GM12872 (cell line): ENCODE data around the gene SPATA16.

Experiments
- TF ChIP-seq, protein P1 (sequence below): IDR thresholded peaks from 3 replicates; pipeline ENCODE4 v1.5.1; 2011; ENCODE audit warnings: low read depth, mild to moderate bottlenecking, low read length, moderate library complexity; ENCODE audit not compliant: insufficient read depth

SPATA16 gene

DNA sequence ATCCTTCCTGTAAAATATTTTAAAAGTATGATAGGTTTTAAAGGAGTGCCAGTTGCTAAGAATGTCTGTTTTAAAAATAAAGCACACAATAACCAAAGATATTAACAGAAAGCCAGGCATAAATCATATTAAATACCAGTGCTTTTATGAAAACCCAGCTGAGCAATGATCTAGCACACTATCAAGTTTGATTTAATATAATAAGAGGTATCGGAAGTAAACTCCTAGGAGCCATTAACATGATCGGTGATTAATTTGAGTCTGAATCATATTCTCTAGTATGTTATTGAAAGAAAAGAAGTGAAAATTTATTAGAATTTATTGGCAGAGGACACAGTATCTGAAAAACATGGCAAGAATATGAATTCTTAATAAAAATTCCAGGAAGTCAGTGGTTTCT lies 91.7 kb downstream of the SPATA16 start:
- TF ChIP-seq, protein P1, sequence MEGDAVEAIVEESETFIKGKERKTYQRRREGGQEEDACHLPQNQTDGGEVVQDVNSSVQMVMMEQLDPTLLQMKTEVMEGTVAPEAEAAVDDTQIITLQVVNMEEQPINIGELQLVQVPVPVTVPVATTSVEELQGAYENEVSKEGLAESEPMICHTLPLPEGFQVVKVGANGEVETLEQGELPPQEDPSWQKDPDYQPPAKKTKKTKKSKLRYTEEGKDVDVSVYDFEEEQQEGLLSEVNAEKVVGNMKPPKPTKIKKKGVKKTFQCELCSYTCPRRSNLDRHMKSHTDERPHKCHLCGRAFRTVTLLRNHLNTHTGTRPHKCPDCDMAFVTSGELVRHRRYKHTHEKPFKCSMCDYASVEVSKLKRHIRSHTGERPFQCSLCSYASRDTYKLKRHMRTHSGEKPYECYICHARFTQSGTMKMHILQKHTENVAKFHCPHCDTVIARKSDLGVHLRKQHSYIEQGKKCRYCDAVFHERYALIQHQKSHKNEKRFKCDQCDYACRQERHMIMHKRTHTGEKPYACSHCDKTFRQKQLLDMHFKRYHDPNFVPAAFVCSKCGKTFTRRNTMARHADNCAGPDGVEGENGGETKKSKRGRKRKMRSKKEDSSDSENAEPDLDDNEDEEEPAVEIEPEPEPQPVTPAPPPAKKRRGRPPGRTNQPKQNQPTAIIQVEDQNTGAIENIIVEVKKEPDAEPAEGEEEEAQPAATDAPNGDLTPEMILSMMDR: no peak

DNA sequence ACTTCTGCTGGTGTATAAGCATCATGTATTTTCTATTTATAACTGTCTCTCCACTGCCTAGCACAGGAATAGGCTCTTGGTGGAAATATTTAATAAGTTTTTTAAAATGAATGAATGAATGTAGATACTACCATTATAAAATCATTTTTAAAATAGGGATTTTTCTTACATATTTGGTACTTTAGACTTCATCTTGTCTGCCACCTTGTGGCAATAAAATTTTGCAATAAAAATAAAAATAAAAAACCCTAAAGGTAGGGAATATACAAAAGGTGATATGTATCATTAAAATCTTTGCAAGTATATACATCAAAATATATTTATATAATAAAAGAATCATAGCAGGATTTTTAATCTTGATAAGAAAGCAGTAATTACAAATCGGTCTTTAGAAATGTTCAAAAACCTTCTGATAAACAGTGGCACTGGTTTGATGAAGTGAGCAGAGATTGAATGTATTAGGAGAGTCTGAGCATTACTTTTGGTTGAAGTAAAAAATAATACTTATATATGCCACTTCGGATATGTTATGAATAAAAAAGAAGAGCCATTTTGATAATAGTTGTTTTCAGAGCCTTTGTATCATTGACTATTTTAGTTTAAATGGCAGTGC lies 95.2 kb downstream of the SPATA16 start:
- TF ChIP-seq, protein P1: no peak

DNA sequence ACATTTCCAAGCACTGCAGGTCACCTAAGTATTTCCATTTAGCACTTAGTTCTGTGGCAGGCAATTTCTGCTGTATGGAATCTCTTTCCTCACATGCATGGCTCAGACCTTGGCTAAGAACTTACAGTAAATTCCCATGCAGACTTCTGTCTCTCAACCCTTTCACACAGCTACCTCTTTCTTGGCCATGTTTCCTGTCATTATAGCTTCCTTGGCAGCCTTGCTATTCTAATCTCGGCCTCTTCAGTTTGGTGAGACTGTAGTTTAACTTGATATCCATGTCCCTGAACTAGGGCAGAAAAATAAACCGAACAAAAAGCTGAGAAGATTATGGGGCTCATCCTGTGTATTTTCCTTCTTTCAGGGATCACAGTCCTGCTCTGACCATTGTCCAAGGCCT lies 96.0 kb downstream of the SPATA16 start:
- TF ChIP-seq, protein P1: no peak

DNA sequence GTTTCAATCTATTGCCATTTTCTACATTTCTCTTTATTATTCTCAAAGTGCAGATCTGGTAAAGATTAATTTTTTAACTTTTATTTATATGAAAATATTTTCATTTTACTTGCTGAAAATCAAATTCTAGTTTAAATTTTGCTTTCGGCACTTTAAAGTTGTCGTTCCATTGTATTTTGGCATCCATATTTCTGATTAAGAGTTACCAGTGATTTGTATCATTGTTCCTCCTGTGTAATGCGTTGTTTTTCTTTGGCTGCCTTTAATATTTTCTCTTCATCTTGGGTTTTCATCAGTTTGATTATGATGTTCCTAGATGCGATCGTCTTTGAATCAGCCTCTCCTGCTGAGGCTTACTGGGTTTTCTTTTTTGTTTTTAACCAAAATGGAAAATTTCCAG lies 97.3 kb downstream of the SPATA16 start:
- TF ChIP-seq, protein P1: no peak

DNA sequence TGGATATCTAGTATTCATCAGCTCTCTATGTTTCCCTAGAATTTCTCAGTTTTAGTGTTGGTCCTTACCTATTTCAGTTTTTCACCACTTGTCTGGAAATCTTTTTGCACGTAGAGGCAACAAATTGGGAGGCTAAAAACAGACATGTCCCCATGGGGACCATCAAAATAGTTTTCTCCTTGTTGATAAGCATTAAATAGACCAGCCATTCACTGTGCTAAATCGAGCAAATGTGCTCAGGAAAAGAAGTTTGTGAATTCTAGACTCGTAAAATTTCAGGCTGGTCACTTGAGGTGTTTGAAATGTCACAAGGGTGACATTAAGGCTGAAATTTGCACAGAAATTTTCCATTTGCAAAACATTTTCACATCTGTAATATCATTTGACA lies 102.6 kb downstream of the SPATA16 start:
- TF ChIP-seq, protein P1: no peak

DNA sequence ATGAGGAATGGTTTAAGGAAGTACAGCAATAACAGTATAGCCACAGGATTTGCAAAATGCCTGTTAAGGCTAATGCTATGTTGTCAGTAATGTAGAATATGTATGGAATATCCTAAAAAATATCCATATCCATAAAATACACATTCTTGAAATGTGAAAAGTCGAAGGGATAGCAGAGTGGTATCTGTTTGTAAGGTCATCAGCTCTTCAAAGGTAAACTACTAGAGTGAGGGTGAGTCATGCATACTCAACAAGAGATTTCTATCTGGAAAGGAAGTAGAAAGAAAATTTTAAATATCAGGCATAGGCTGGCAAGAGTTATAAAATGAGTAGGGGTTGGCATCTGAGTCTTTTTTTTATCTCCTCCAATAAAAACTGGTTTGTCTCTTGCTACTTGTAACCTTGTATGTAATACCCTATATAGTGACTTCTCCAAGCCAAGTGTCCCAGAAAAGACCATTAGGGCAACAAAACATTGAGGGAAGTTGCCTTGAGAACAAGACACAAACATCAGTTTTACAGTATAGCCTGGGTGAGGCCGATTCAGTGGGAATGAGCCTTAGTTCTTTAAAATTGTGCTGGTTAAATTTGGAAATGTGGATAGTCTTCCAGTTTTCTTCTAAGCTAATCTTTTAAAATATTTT lies 103.1 kb downstream of the SPATA16 start:
- TF ChIP-seq, protein P1: no peak

DNA sequence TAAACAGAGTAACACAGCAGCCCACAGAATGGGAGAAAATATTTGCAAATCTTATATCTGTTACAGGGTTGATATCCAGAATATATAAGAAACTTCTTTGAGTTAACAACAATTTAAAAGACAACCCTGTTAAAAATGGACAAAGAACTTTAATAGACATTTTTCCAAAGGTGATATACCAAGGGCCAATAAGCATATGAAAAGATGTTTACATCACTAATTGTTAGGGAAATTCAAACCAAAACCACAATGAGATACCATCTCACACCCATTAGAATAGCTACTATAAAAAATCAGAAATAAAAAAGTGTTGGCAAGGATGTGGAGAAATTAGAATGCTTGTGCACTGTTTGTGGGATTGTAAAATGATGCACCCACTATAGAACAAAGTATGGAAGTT lies 110.8 kb downstream of the SPATA16 start:
- TF ChIP-seq, protein P1: no peak

DNA sequence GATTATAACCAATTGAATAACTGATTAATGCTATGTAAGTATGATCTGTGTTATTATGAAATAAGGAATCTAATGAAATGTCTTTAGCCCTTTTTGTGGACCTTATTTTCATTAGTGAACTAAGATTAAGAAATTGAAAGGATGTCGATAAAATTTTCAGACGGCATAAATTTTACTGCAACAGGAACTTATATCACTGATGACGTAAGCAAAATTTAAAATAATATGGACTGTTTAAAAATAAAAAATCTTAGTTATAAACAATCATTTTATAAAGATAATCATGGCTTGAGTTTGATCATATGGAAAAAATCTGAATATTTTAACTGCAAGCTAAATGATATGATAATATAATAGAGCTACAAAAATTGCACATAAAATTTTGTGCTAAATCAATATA lies 112.7 kb downstream of the SPATA16 start:
- TF ChIP-seq, protein P1: no peak
